ENCODE data around the gene DCUN1D3.

The DCUN1D3 gene

DNA sequence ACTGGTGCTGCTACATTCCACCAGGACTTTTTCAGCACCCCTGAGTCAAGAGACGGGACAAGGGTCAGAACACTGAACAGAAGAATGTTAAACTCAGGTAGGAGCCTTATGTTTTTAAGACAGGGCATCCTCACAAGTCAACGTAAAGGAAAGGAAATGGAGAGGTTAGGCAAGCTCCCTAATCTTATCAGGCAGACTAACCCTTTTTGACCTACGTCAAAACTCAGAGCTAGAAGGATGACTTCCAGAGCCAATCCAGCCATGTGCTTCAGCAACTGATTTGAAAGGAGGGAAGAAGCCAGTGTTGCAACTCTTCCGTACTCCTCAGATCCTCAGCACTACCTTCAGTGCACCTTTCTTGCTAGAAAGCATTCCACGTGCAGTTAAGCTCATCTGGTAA lies 47.0 kb downstream of the DCUN1D3 start:
- Histone ChIP-seq H3K27ac (ENCODE audit: insufficient read depth, low read depth, low read length, poor library complexity, severe bottlenecking) (no peak overlapping the region), H3K36me3 (ENCODE audit: control insufficient read depth, insufficient read depth, low read length) (no peaks in the 10 kb centered on the region), H3K27me3 (ENCODE audit: control insufficient read depth, insufficient read depth, low read length, poor library complexity, severe bottlenecking) (no peaks in the 10 kb centered on the region), H3K4me3 (ENCODE audit: insufficient read depth, low read depth, low read length) (no peak overlapping the region), H3K9me3 (ENCODE audit: control insufficient read depth, low read length) (no peaks in the 10 kb centered on the region), H3K4me1 (ENCODE audit: control insufficient read depth, insufficient read depth, low read length) (no peaks in the 10 kb centered on the region)
- 93 to 95% methylated on average over 4 to 5 of the region's 5 CpGs for WGBS, 2 experiments

DNA sequence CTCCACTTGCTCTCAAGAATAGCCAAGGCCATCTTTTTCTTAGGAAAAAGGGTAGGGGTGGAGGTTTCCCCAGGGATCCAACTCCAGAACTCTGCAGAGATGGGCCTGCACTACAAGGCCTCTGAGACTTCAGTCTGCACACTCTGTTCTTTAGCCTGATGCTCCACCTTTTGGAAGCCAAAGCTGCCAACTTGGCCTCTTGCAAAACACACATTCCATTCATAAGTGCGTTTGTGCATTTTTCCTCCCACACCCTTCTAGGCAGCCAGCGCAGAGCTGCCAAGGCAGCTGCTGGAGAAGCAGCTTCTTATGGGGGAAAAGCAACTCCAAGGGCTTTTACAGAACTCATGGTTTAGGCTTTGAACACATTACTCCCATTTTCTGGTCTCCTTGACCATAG lies 48.6 kb downstream of the DCUN1D3 start:
- Histone ChIP-seq H3K27ac (ENCODE audit: insufficient read depth, low read depth, low read length, poor library complexity, severe bottlenecking) (no peak overlapping the region), H3K4me1 (ENCODE audit: control insufficient read depth, insufficient read depth, low read length) (no peaks in the 10 kb centered on the region), H3K9me3 (ENCODE audit: control insufficient read depth, low read length) (no peaks in the 10 kb centered on the region), H3K27me3 (ENCODE audit: control insufficient read depth, insufficient read depth, low read length, poor library complexity, severe bottlenecking) (no peaks in the 10 kb centered on the region), H3K36me3 (ENCODE audit: control insufficient read depth, insufficient read depth, low read length) (no peaks in the 10 kb centered on the region), H3K4me3 (ENCODE audit: insufficient read depth, low read depth, low read length) (no peak overlapping the region)
- 87 to 90% methylated on average over 2 of the region's 2 CpGs for WGBS, 2 experiments

DNA sequence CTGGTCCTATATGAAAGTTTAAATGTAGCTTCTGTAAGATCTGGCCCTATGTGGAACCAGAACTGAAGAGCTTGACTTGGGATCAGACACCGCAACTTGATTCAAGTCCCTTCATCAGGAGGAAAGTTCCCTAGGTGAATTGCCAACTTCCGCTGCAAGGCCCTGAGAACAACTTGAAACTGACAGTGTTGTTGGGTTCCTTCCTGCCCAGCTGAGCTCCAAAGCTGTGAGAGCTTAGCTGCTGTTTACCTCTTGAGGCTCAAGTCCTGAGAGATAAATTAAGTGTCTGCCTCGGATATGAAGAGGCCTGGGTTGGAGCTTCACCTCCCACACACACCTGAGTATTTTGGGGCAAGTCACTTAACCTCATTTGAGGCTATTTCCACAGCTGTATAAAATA lies 49.2 kb downstream of the DCUN1D3 start:
- Histone ChIP-seq H3K4me1 (ENCODE audit: control insufficient read depth, insufficient read depth, low read length) (no peaks in the 10 kb centered on the region), H3K27ac (ENCODE audit: insufficient read depth, low read depth, low read length, poor library complexity, severe bottlenecking) (no peak overlapping the region), H3K27me3 (ENCODE audit: control insufficient read depth, insufficient read depth, low read length, poor library complexity, severe bottlenecking) (no peaks in the 10 kb centered on the region), H3K4me3 (ENCODE audit: insufficient read depth, low read depth, low read length) (no peak overlapping the region), H3K9me3 (ENCODE audit: control insufficient read depth, low read length) (no peaks in the 10 kb centered on the region), H3K36me3 (ENCODE audit: control insufficient read depth, insufficient read depth, low read length) (no peaks in the 10 kb centered on the region)
- WGBS, 2 experiments = 96 to 97% methylated on average over 3 of the region's 3 CpGs

DNA sequence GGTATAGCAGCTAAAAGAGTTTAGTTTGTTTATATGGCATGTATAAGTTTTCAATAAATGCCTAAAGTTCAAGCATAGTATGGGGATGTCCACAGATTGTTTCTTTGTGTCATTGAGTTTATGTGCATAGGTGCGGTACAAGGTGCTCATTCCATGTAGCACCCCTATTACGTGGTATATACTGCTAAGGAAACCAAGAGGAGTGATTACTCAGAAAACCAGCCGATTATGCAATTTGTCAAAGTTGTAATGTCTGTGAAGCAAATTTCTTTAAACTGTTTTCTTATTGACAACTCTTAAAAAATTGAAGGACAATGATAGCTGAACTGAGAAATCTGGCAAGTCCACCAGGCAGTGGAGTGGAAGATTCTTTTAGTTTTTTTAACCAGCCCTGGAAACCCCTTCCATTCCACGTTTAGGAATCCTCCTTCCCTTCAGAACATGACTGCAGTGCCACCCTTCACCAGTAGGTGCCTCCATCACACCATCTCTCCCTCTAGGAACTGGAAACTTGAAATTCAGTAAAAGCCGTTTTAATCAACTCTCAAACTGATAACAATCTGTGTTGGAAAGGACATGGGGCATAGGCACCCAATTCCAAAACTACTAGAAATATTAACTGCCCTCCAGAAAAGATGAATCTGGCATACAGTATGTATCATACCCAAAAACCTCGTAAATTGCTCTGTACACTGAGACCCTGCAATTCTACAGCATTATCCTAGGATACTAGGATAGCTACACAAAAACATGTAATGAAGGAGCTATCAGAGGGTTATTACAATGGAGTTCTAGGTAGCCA lies 50.4 kb downstream of the DCUN1D3 start:
- WGBS, 2 experiments = 76 to 78% methylated on average over 6 of the region's 6 CpGs
- Histone ChIP-seq H3K4me1 (ENCODE audit: control insufficient read depth, insufficient read depth, low read length) (no peaks in the 10 kb centered on the region), H3K27ac (ENCODE audit: insufficient read depth, low read depth, low read length, poor library complexity, severe bottlenecking) (no peak overlapping the region), H3K9me3 (ENCODE audit: control insufficient read depth, low read length) (no peaks in the 10 kb centered on the region), H3K4me3 (ENCODE audit: insufficient read depth, low read depth, low read length) (no peak overlapping the region), H3K36me3 (ENCODE audit: control insufficient read depth, insufficient read depth, low read length) (no peaks in the 10 kb centered on the region), H3K27me3 (ENCODE audit: control insufficient read depth, insufficient read depth, low read length, poor library complexity, severe bottlenecking) (no peaks in the 10 kb centered on the region)

DNA sequence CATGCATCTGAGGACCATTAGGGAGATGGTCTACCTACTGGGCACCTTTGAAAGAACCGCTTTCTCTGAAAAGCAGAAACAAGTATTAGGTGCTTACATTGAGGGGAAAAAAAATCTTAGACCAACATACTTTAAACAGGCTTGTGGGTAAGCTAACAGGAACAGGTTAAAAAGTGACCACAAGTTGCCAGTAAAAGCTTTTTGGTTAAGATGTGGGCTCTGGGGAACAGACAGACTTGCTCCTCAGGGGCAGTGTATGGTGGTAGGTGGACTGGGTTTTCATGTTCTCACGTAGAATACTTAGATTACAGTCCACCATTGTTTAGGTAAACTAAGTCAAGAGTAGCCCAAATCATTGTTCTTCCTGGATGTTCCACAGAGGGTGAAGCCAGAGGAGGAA lies 52.6 kb downstream of the DCUN1D3 start:
- 47 to 88% methylated on average over 1 to 2 of the region's 2 CpGs for WGBS, 2 experiments
- Histone ChIP-seq H3K27ac (ENCODE audit: insufficient read depth, low read depth, low read length, poor library complexity, severe bottlenecking) (no peak overlapping the region), H3K36me3 (ENCODE audit: control insufficient read depth, insufficient read depth, low read length) (no peaks in the 10 kb centered on the region), H3K4me3 (ENCODE audit: insufficient read depth, low read depth, low read length) (no peak overlapping the region), H3K27me3 (ENCODE audit: control insufficient read depth, insufficient read depth, low read length, poor library complexity, severe bottlenecking) (no peaks in the 10 kb centered on the region), H3K4me1 (ENCODE audit: control insufficient read depth, insufficient read depth, low read length) (no peaks in the 10 kb centered on the region), H3K9me3 (ENCODE audit: control insufficient read depth, low read length) (no peaks in the 10 kb centered on the region)

DNA sequence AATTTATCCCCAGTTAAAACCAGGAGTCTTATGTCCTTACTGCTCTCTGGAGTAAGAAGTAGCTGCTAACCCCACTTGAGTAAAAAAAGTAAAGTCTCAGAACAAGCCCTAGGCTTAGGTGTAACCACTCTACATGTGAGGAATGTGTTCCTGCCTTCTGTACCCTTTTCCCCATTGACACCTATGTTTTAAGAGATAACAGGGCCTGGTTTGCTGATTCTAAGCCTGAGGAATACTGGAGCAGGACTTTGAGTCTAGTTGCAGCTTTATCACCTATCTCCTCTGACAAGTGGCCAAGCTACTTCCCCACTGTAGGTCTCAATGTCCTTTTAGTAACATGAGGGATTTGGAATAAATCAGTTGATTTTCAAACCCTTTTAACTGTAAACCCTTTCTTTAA lies 53.6 kb downstream of the DCUN1D3 start:
- Histone ChIP-seq H3K27ac (ENCODE audit: insufficient read depth, low read depth, low read length, poor library complexity, severe bottlenecking) (no peak overlapping the region), H3K4me1 (ENCODE audit: control insufficient read depth, insufficient read depth, low read length) (no peaks in the 10 kb centered on the region), H3K36me3 (ENCODE audit: control insufficient read depth, insufficient read depth, low read length) (no peaks in the 10 kb centered on the region), H3K27me3 (ENCODE audit: control insufficient read depth, insufficient read depth, low read length, poor library complexity, severe bottlenecking) (no peaks in the 10 kb centered on the region), H3K4me3 (ENCODE audit: insufficient read depth, low read depth, low read length) (no peak overlapping the region), H3K9me3 (ENCODE audit: control insufficient read depth, low read length) (no peaks in the 10 kb centered on the region)

DNA sequence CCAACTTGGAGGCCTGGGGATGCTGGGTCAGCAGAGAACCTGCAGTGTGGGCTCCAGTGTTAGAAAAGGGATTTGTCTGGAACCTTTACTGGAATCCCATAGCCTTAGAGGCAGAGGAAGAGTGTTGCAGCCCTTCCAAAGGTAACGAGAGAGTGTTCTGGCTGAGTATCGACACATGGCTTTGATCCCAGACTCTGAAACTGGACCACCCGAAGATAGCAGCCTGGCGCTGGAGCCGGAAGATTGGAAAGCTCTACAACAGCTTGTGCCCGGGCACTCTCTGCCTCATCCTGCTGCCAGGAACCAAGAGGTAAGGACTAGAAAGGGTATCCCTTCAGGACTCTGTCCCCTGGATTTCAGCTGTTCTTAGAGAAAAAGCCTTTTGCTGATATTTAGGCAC lies 54.1 kb downstream of the DCUN1D3 start:
- Histone ChIP-seq H3K36me3 (ENCODE audit: control insufficient read depth, insufficient read depth, low read length) (no peaks in the 10 kb centered on the region), H3K4me3 (ENCODE audit: insufficient read depth, low read depth, low read length) (no peak overlapping the region), H3K27me3 (ENCODE audit: control insufficient read depth, insufficient read depth, low read length, poor library complexity, severe bottlenecking) (no peaks in the 10 kb centered on the region), H3K9me3 (ENCODE audit: control insufficient read depth, low read length) (no peaks in the 10 kb centered on the region), H3K27ac (ENCODE audit: insufficient read depth, low read depth, low read length, poor library complexity, severe bottlenecking) (no peak overlapping the region), H3K4me1 (ENCODE audit: control insufficient read depth, insufficient read depth, low read length) (no peaks in the 10 kb centered on the region)
- 94 to 99% methylated on average over 6 of the region's 6 CpGs for WGBS, 2 experiments

DNA sequence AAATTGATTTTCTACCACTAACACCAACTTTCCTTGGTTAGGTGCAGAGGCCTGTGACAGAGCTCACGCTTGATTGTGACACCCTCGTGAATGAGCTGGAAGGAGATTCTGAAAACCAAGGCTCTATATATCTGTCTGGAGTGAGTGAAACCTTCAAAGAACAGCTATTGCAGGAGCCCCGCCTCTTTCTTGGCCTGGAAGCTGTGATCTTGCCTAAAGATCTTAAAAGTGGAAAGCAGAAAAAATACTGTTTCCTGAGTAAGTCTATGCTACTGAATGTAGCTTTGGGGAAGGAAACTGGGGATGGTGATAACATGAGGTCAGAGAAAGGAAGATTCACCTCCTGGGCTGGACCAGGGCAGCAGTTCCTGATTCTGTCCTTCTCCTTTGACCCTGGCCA lies 55.6 kb downstream of the DCUN1D3 start:
- Histone ChIP-seq H3K9me3 (ENCODE audit: control insufficient read depth, low read length) (no peaks in the 10 kb centered on the region), H3K27ac (ENCODE audit: insufficient read depth, low read depth, low read length, poor library complexity, severe bottlenecking) (no peak overlapping the region), H3K36me3 (ENCODE audit: control insufficient read depth, insufficient read depth, low read length) (no peaks in the 10 kb centered on the region), H3K4me3 (ENCODE audit: insufficient read depth, low read depth, low read length) (no peak overlapping the region), H3K27me3 (ENCODE audit: control insufficient read depth, insufficient read depth, low read length, poor library complexity, severe bottlenecking) (no peaks in the 10 kb centered on the region), H3K4me1 (ENCODE audit: control insufficient read depth, insufficient read depth, low read length) (no peaks in the 10 kb centered on the region)
- WGBS, 2 experiments = 92 to 93% methylated on average over 3 of the region's 3 CpGs

DNA sequence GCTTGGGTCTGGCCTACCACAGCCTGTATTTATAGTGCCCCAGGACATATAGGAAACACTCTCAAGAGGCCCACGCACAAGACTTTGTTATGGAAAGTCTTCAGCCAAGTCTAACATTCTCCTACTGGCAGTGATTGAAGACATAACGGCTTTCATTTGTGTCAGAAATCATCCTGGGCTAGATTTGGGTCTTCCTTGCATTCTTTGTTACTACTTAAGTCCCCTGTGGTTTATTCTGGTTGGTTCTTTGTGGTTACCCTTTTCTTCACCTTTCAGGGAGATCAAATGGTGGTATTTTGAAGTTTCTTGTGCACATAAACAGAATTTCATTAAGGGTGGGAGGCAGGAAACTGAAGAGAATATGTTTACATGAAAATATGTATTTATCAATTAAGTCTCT lies 56.1 kb downstream of the DCUN1D3 start:
- Histone ChIP-seq H3K36me3 (ENCODE audit: control insufficient read depth, insufficient read depth, low read length) (no peaks in the 10 kb centered on the region), H3K27ac (ENCODE audit: insufficient read depth, low read depth, low read length, poor library complexity, severe bottlenecking) (no peak overlapping the region), H3K4me1 (ENCODE audit: control insufficient read depth, insufficient read depth, low read length) (no peaks in the 10 kb centered on the region), H3K4me3 (ENCODE audit: insufficient read depth, low read depth, low read length) (no peak overlapping the region), H3K9me3 (ENCODE audit: control insufficient read depth, low read length) (no peaks in the 10 kb centered on the region), H3K27me3 (ENCODE audit: control insufficient read depth, insufficient read depth, low read length, poor library complexity, severe bottlenecking) (no peaks in the 10 kb centered on the region)
- WGBS, 2 experiments = 74 to 78% methylated on average over 2 of the region's 2 CpGs

DNA sequence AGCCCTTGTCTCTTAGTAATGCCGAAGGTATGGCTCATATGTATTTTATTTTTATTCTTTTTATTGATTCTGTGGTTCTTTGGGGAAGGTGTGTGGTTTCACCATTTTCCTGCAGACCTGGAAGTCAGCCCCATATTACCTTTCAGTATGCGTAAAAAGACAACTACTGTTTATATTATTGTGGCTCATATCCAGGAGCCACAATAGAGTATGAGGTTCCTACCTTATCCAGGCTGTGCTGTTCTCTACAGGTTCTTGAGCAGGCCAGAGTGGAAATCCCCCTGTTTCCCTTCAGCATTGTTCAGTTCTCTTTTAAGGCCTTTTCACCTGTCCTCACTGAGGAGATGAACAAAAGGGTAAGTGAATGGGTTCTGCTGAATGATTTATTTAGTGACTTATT lies 60.7 kb downstream of the DCUN1D3 start:
- Histone ChIP-seq H3K27me3 (ENCODE audit: control insufficient read depth, insufficient read depth, low read length, poor library complexity, severe bottlenecking) (no peaks in the 10 kb centered on the region), H3K4me3 (ENCODE audit: insufficient read depth, low read depth, low read length) (no peak overlapping the region), H3K36me3 (ENCODE audit: control insufficient read depth, insufficient read depth, low read length) (peaks cover 13% of the 10 kb centered on the region), H3K4me1 (ENCODE audit: control insufficient read depth, insufficient read depth, low read length) (no peaks in the 10 kb centered on the region), H3K27ac (ENCODE audit: insufficient read depth, low read depth, low read length, poor library complexity, severe bottlenecking) (no peak overlapping the region), H3K9me3 (ENCODE audit: control insufficient read depth, low read length) (no peaks in the 10 kb centered on the region)
- 100% methylated on average over 2 of the region's 2 CpGs; no CpG with 5 or more reads in 1 of the 2 experiments for WGBS, 2 experiments

DNA sequence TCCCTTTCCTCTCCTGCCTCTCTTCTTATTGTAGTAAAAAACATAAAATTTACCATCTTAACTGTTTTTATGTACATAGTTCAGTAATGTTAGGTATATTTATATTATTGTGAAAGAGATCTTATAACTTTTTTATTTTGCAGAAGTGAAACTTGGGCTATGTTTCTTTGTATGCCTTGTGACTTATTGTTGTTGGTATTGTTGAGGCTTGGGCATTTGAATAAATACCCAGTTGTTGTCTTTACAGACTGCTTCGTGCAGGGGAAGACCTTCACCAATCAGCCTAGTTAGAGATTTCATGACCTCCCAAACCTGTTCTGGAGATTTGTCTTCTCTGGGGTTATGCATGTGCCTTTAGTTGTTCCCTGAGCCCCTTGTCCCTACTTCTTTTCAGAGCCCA lies 61.9 kb downstream of the DCUN1D3 start:
- H3K4me3 ChIP-seq (ENCODE audit: insufficient read depth, low read depth, low read length) = no peak overlapping the region
- H3K36me3 ChIP-seq (ENCODE audit: control insufficient read depth, insufficient read depth, low read length) = peaks cover 13% of the 10 kb centered on the region
- no peaks in the 10 kb centered on the region for H3K9me3 ChIP-seq (ENCODE audit: control insufficient read depth, low read length)
- 83 to 93% methylated on average over 1 of the region's 1 CpG for WGBS, 2 experiments
- H3K27ac ChIP-seq (ENCODE audit: insufficient read depth, low read depth, low read length, poor library complexity, severe bottlenecking) = no peak overlapping the region
- H3K4me1 ChIP-seq (ENCODE audit: control insufficient read depth, insufficient read depth, low read length) = no peaks in the 10 kb centered on the region
- H3K27me3 ChIP-seq (ENCODE audit: control insufficient read depth, insufficient read depth, low read length, poor library complexity, severe bottlenecking) = no peaks in the 10 kb centered on the region
